Fibroblast of skin of abdomen (primary cell): ENCODE data around the gene SIPA1L3. TPM values are rescaled to one million over a fixed set of nuclear protein-coding genes. Genes with fewer than 3 reads are reported as not detected.
"Not testable (repeated sequence)": the region's sequence is repeated elsewhere in the genome, so short reads cannot be mapped to it uniquely, and the experiment has no call there.

ENCODE experiments used
- DNase-seq: peaks from one replicate; pipeline ENCODE4 v3.0.0-alpha.2; 2013
- polyA plus RNA-seq, 2 experiments: library from polyadenylated mRNA; unstranded; fragments of 120-200 nt; gene quantifications; one replicate each; pipeline ENCODE4 v1.2.1, GENCODE V29; 2013; ENCODE audit not compliant: insufficient read length in 2 of 2

Gene SIPA1L3, protein sequence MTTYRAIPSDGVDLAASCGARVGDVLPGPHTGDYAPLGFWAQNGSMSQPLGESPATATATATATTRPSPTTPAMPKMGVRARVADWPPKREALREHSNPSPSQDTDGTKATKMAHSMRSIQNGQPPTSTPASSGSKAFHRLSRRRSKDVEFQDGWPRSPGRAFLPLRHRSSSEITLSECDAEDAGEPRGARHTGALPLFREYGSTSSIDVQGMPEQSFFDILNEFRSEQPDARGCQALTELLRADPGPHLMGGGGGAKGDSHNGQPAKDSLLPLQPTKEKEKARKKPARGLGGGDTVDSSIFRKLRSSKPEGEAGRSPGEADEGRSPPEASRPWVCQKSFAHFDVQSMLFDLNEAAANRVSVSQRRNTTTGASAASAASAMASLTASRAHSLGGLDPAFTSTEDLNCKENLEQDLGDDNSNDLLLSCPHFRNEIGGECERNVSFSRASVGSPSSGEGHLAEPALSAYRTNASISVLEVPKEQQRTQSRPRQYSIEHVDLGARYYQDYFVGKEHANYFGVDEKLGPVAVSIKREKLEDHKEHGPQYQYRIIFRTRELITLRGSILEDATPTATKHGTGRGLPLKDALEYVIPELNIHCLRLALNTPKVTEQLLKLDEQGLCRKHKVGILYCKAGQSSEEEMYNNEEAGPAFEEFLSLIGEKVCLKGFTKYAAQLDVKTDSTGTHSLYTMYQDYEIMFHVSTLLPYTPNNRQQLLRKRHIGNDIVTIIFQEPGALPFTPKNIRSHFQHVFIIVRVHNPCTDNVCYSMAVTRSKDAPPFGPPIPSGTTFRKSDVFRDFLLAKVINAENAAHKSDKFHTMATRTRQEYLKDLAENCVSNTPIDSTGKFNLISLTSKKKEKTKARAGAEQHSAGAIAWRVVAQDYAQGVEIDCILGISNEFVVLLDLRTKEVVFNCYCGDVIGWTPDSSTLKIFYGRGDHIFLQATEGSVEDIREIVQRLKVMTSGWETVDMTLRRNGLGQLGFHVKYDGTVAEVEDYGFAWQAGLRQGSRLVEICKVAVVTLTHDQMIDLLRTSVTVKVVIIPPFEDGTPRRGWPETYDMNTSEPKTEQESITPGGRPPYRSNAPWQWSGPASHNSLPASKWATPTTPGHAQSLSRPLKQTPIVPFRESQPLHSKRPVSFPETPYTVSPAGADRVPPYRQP (N-terminal part only)
- 13.6 TPM for polyA plus RNA-seq (2013, experiment 1 of 2; ENCODE audit: insufficient read length)
- 13.5 TPM for polyA plus RNA-seq (2013, experiment 2 of 2; ENCODE audit: insufficient read length)

- DNase-seq: peak; percentile 95
Observed at GRCh38 chr19:37906869-37907734, at the start of gene SIPA1L3. TSS of gene SIPA1L3 (plus strand) at chr19:37907208. CDS start at chr19:38081566, 174,358 bp downstream.

- DNase-seq: no peak
Observed at GRCh38 chr19:37864501-37864900, 42.5 kb upstream of the SIPA1L3 start.

- not testable (repeated sequence) for DNase-seq
Observed at GRCh38 chr19:37865930-37866329, 41.1 kb upstream of the SIPA1L3 start.

- DNase-seq: peak; percentile 6
Observed at GRCh38 chr19:37867831-37868230, 39.2 kb upstream of the SIPA1L3 start.

- no peak for DNase-seq
Observed at GRCh38 chr19:37869766-37870340, 37.2 kb upstream of the SIPA1L3 start.

DNA sequence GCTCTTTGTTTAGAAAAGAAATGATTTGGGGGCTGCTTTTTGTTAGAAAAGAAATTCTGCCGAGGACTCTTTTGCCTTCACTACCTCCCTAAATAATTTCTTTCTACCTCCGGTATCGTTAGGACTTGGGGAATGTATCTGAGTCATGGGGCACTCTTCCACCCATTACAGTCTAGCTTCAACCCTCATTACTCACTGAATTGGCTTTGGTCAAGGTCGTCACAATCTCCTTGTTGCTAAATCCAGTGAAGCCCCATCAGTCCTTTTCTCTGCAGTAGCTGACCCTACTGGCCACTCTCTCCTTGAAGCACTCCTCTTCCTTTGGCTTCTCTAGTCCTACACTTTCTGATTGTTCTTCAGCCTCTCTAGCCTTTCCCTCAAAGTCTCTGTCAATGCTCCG is 34.6 kb upstream of the SIPA1L3 start:
- DNase-seq: no peak

GRCh38 chr19:37874784-37875183 is 32.2 kb upstream of the SIPA1L3 start:
- no peak for DNase-seq

DNA sequence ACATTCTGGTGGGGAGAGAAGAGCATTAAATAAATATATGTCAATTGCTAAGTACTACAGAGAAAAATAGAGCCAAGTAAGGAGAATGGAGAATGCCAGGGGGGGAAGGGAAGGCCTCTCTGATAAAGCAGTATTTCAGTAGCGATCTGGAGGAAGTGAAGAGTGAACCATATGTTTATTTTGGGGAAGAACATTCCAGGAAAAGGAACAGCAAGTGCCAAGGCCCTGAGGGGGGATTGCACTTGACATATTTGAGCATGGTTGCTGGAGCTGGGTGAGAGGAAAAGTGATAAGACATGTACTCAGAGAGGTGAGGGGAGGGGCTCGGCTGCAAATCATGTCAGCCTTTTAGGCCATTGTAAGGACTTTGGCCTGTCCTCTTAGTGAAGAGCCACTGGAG is 31.0 kb upstream of the SIPA1L3 start:
- no peak for DNase-seq

DNA sequence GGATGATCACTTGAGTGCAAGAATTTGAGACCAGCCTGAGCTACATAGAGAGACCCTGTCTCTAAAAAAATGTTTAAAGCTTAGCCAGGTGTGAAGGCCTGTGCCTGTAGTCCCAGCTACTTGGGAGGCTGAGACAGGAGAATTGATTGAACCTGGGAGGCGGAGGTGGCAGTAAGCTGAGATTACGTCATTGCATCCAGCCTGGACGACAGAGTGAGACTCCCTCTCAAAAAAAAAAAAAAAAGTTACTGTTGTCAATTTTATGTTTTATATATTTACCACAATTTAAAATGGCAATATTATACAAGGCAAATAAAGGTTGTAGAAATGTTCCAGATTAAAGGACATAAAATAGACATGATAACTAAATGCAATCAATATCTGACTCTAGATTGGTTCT is 29.9 kb upstream of the SIPA1L3 start:
- DNase-seq: no peak

- no peak for DNase-seq
Observed at GRCh38 chr19:37885392-37885791, 21.6 kb upstream of the SIPA1L3 start.

GRCh38 chr19:37886571-37886970 is 20.4 kb upstream of the SIPA1L3 start:
- DNase-seq: no peak

GRCh38 chr19:37893845-37894575 is 13.0 kb upstream of the SIPA1L3 start:
- DNase-seq: no peak

DNA sequence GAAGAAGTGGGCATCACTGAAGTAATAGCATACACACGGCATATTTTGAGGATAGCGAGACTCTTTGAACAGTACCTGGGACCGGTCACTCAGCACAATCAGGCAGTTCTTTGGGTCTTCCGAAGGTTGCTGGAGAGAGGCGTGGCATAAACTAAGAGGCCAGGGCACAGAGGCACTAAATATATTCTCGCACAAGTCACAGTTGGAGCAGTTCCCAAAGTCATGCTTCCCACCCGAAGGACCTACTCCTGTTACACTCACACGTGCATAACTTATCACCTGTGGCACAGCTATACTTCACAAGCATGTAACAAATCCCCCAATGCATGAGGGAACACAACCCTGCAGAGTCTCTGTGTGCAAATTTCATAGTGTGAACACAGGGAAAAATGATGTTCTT is 10.8 kb upstream of the SIPA1L3 start:
- DNase-seq: no peak

GRCh38 chr19:37899453-37899852 is 7.6 kb upstream of the SIPA1L3 start:
- no peak for DNase-seq

- no peak for DNase-seq
Observed at GRCh38 chr19:37899966-37900365, 7.0 kb upstream of the SIPA1L3 start.

DNA sequence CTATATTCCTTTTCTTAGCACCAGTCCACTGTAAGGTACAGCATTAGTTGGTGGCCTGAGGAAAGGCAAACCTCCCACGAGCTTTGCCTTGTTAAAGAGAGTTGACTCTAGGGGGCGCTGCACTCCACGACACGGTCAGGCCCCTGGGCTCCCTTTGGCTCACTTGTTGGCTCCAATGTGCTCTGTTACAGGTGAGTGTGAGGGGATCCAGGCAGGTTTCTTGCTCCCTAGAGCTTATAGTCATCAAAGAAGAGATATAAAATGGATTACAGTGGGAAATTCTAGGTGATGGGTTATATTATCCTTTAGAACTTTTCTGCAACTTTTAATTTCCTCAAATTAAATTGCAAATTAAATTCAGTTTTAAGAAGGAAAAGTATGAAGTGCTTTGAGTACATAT is 4.3 kb upstream of the SIPA1L3 start:
- DNase-seq: peak; percentile 55

- DNase-seq: no peak
Observed at GRCh38 chr19:37903096-37903495, 3.9 kb upstream of the SIPA1L3 start.

GRCh38 chr19:37905946-37906868 is 801 bp upstream of the SIPA1L3 start, which contains the start of gene WDR87:
TSS of gene WDR87 (minus strand) at chr19:37906594. CDS start at chr19:37898239, 8,355 bp downstream.
- DNase-seq: peak; percentile 7

- DNase-seq: no peak
Observed at GRCh38 chr19:37907735-37908455, 887 bp downstream of the SIPA1L3 start.
